Posterior vena cava (tissue), 2 donors: Measurements from ENCODE around the gene CLDN24. TPM values are rescaled to one million over a fixed set of nuclear protein-coding genes. Genes with fewer than 3 reads are reported as not detected.
"Not testable (repeated sequence)": the region's sequence is repeated elsewhere in the genome, so short reads cannot be mapped to it uniquely, and the experiment has no call there.

Source experiments
- DNase-seq: peaks from one replicate; pipeline ENCODE4 v3.0.0-alpha.2; 2020; ENCODE audit warnings: low spot score
- intact Hi-C, 2 donors: fragments of 100-400 bp; cut with DNase I; formaldehyde crosslinking; loops; one replicate each; pipeline versions ENCODE4 v1.14.1 to v1.14.2; 2022 to 2023
- total RNA-seq, 2 donors: library from RNA; stranded (reverse); fragmentation: NEBNext Ultra II Directional; extraction: Animal tissue kit (Norgen Biotek cat#: 25700); gene quantifications; one replicate each; pipeline ENCODE4 v1.2.1, GENCODE V29; 2021
- donor health status: DM: yes; HTN: yes; CAD: no.
- donor health status: DM: yes; HTN: yes; CAD: no.

Gene CLDN24
- total RNA-seq, 2 donors from 2014 or later = not detected

DNA sequence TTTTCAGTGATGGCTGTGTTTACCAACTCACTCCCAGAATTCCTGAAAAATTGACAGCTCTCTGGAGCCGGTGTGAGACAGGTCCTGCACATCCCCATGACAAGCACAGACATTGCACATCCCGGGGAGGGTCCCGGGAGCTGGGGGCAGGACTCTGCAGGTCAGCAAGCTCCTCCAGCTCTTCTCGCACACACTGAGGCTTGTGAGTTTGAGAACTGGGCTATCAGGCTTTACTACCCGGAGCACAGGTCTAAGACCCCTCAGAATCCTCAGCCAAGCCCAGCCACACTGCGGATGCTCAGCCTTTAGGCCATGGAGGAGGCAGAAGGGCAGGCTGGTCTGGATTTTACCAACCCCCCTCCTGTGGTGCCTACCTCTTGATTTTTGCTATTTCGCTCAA, 5.6 kb upstream of the CLDN24 start:
- intact Hi-C loops = no loop called here
- DNase-seq = peak; percentile 34

DNA sequence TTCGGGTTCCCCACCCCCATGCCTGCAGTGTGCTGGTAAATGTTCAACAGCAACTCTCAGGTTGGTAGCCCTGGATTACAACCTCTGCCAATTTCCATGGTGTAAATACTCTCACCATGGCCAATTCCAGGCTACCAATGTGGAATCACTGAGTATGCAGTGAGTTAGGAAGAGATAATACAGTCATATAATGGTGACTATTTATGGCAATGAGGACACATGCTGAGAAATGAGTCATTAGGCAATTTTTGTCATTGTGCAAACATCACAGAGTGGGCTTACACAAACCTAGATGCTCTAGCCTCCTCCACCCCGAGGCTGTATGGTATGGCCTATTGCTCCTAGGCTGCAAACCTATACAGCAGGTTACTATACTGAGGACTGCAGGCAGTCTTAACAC, 4.6 kb upstream of the CLDN24 start:
- DNase-seq = peak; percentile 23
- intact Hi-C loops = no loop called here

DNA sequence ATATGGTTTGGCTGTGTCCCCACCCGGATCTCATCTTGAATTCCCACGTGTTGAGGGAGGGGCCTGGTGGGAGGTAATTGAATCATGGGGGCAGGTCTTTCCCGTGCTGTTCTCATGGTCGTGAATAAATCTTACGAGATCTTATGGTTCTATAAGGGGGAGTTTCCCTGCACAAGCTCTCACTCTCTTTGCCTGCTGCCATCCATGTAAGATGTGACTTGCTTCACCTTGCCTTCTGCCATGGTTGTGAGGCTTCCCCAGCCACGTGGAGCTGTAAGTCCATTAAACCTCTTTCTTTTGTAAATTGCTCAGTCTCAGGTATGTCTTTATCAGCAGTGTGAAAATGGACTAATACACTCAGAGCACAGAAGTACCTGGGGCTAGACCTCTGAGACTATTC, 4.2 kb upstream of the CLDN24 start:
- intact Hi-C loops = not testable (repeated sequence)

DNA sequence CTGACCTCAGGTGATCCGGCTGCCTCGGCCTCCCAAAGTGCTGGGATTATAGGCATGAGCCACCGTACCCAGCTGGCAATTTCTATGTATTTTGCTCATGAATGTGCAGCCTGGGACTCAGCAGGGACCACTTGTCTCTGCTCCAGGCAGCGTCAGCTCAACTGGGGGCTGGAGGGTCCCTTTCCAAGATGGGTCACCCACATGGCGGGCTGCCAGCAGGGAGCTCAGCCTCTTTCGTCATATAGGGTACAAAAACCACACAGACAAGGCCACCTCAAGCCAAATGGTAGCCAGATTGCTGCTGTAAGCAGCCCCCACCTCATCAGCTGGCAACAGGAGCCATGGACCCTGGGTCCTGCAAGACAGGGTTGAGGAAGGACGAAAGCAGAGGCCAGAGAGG, 2.4 kb upstream of the CLDN24 start:
- DNase-seq = peak; percentile 78
- intact Hi-C loops = no loop called here

More for the DNA sequence above, 4.2 kb upstream of the CLDN24 start:
- DNase-seq = peak; percentile 6

DNA sequence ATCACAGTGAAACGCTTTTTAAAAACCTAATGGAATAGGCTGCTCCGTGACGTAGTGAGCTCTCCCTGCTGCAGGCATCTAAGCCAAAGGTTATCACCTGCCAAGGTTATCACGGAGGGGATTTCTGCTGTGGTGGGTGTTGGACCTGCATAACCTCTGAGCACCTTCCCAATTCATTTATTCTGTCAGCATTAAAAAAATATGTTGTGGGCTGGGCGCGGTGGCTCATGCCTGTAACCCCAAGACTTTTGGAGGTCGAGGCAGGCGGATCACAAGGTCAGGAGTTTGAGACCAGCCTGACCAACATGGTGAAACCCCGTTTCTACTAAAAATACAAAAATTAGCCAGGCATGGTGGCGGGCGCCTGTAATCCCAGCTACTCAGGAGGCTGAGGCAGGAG, 1.8 kb upstream of the CLDN24 start:
- intact Hi-C loops = not testable (repeated sequence)
- DNase-seq = peak; percentile 61

DNA sequence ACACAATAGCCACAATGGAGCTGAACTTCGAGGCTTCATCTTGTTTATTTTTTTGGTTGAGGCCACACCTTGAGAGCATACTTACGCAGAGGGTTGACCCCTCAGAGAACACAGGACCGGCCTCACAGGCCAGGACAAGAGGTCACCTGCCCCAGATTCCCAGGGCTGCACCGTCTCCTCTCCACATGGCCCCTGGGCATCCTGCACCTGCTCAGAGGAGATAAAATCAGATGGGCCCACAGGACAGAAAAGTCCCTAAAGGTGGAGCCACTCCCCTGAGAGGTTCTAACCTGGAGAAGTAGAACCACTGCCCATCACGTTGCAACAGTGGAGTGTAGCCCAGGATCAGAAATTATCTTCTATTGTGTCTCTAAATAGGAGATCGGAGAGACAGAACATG, 1.1 kb upstream of the CLDN24 start:
- peak; percentile 40 for DNase-seq
- intact Hi-C loops = no loop called here

DNA sequence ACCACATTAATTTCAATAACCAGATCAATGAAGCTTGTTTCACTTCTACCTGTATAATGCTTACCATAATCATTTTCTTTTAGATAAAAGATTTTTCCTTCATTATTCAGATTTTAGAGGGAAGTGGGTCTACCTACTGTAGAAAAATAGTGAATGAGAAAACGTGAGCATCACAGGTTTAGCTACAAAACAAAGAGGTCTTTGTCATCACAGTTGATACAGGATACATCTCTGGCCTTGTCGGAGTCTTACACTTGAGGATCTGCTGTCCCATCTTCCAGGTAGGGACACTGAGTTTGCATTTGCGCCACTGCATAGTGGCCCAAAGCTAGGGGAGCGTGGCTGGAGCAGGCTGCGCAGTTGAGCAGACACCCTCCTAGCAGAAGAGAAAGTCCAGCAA, 710 bp downstream of the CLDN24 start:
- intact Hi-C loops = loop anchor here in 1 of 2 donors (1.0 kb wide), 1 partner anchor 15 kb away; no protein-coding TSS in a partner anchor
- no peak for DNase-seq

DNA sequence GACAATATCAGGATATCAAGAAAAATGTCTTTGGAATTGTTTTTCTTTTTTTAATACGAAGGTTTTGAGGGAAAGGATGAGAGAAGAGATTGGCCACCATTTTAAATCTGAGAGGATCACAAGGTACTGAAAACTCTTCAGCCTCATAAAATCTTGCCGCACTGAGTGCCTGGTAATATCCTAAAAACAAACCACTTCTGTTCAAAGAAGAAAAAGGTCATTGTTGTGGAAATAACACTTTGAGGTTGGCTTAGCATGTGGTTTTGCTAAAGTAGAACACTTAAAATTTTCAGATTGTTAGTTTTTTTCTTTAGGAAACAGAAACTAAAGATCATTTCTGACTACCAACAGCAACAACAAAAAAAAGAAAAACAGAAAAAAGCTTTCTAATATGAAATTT, 1.1 kb downstream of the CLDN24 start:
- intact Hi-C loops = loop anchor here in 1 of 2 donors (1.0 kb wide), 1 partner anchor 15 kb away; no protein-coding TSS in a partner anchor
- DNase-seq = no peak

DNA sequence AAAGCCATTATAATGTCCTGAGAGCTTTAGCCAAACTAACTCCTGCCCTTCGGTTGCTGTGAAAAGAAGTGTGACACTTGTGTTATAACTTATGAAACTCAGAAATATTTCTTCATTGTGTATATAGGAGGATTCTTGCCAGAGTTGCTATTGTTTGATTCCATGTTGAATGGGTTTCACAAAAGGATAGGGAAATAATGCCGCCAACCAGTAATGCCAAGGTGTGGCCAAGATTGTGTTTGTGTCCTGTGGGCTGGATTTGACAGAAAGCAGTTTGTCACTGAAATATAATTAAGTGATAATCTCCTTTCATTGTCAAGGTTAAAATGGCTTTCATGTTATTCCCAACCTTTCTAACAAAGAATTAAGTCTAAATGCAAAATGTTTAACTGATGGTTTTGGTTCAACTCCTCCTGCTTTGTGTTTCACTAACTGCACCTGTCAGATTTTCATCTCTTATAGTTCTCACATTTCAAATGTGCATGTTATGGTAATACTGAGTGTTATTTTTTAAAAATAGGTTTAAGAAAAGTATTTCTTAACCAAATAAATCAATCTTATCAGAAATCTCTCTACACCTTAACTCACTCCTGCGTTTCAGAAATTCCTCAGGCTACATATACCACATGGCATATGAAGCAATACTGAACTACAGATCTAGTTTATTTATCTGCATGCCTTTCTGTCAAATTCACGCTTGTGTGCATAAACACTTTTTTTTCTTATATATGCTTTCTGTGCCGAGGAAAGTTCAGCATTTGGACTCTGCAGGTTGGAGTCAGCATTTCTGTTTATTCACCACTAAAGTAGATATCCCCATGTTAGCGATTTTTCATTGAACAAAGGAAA, 1.8 kb downstream of the CLDN24 start, which contains the start of gene CLDN22:
CLDN22 (minus strand) TSS at position 66 of the 849 bp plus-strand sequence; CDS start at position 8, 58 bp downstream.
- no peak for DNase-seq
- intact Hi-C loops = loop anchor here in 1 of 2 donors (1.0 kb wide), 1 partner anchor 14 kb away; no protein-coding TSS in a partner anchor

DNA sequence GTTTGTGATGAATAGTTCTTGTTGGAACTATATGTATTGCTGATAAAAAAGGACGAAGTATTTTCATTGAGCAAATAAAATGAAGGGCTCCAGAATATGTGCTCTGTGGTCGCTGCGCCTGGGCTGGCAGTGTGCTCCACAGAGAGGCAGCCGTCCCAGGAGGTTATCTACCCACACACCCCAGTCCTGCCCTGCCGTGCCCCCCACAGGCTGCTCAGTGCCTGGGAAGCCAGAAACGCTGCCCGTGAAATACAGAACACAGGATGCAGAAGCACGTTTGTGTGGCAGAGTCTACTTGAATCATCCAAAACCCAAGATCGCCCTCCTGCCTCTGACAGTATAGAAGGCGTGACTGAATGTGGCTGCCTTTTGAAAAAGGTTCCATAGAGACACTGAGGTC, 3.6 kb downstream of the CLDN24 start:
- peak; percentile 66 for DNase-seq
- intact Hi-C loops = no loop called here

DNA sequence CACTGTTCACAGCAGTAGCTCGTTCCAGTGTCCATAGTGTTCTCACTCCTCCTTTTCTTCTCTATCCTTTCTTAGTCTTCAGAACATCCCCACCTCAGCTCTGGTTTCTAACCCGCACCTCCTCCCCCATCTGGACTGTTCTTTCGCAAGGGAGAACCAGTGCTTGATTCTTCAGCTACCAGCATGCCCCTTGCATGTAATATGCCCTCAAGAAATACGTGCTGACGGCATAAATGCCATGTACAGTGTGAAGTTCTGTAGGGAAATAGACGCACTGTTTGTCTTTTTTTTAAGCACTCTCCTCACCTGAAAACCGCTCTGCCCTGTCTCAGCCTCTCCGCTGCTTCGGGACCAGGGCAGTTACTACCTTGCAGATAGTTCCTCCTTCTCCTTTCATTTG, 7.4 kb downstream of the CLDN24 start:
- intact Hi-C loops = loop anchor here in 1 of 2 donors (1.0 kb wide), 1 partner anchor 28 kb away; no protein-coding TSS in a partner anchor
- DNase-seq = no peak

DNA sequence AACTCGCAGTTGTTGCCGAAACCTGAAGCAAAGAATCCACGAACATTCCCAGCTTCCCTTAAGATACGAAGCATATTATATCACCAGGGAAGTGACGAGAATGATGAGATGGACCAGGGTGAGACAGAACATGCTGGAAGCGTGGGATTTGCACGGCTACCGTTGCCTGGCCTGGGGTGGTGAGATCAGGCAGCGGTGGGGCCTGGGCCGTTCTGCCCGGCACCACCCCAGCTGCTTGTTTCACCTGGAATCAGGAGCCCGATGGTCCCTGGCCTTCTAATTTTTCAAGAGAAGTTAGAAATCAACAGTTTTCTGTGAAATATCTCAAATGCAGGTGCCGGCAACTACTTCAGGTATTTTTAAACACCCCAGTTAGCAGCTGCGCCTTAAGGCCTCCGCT, 7.9 kb downstream of the CLDN24 start:
- DNase-seq = peak; percentile 64

DNA sequence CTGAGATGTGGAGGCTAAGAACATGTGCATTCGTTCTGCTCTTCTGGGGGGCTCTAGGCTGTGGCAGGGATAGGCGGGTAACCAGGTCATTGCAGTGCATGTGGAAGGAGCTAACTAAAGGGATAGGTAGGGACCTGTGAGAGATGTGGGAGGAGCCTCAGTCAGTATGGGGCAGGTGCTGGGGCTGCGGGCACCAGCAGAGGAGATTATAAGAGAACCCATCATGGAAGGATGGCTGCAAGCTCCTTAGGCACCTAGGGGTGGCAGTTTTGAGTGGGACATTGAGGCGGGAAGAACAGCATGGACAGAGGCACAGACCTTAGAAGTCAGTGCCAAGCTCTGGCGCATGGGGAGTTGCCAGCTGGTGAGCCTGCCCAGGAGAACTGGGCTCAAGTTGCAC, 9.4 kb downstream of the CLDN24 start:
- intact Hi-C loops = no loop called here
- no peak for DNase-seq

More for the DNA sequence above, 7.9 kb downstream of the CLDN24 start:
- intact Hi-C loops = no loop called here

DNA sequence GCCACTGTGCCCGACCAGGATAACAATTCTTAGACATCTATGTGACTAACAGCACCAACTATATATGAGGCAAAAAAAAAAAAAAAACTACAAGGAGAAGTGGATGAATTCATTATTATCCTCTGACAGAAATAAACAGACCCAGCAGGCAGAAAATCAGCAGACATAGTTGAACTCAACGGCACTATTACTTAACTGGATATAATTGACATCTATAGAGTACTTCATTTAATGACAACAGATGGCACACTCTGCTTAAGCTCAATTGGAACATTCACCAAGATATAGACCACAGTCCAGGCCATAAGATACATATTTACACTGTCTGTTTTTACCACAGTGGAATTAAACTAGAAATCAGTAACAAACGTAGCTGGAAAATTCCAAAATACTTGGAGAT, 15.4 kb downstream of the CLDN24 start:
- no peak for DNase-seq
- intact Hi-C loops = loop anchor here in 1 of 2 donors (1.0 kb wide), 1 partner anchor 14 kb away; no protein-coding TSS in a partner anchor

DNA sequence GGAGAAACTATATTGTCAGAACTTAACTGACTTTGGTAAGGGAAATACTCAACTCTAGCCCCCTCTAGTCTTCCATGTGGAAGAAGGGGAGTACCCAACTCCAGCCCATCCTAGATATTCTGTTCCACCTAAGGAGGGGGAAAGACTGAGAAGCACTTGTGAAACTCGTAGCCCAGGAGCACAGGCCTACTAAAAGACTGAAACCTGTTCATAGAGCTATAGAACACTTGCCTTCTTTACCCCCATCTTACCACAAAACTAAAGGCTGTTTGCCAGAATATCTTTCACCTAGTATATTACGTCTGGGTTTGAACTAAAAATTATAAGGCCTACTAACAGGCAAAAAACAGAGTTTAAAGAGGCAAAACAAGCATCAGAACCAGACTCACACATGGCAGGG, 17.7 kb downstream of the CLDN24 start:
- no peak for DNase-seq
- intact Hi-C loops = no loop called here

DNA sequence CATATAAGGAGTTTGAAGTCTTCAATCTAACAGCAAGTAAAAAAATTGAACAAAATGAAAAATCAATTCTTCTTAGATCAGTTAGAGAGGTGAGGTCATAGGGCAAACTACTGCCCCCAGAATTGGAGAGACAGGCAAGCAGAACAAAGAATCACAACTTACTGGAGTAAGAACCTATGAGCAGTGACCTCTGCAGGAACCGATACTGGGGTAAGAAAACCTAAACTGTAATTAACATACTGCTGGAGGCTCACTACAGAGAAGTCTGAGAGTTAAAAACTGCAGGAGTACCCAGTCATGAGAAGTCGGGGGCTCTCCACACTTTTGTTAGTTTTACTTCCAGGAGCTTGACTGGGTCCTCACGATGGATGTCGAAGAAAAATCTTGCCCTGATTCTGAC, 18.2 kb downstream of the CLDN24 start:
- intact Hi-C loops = no loop called here
- DNase-seq = no peak

DNA sequence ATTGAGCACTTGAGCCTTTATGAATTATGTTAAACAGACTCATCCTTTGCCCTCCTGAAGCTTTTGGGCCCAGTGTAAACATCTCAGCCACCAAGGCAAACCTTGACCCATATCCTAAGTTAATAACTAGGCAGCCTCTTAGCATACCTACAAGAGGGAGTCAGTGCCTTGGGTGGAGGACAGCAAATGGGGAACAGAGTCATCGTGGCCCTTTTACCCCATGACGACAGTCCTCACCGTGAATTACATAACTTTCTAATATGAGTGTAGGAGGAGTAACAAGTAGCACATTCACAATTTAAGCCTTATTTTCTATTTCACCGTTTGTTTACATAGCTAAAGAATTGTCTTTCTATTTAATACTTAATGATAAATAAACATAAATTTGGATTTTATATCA, 18.9 kb downstream of the CLDN24 start:
- intact Hi-C loops = no loop called here
- DNase-seq = no peak

DNA sequence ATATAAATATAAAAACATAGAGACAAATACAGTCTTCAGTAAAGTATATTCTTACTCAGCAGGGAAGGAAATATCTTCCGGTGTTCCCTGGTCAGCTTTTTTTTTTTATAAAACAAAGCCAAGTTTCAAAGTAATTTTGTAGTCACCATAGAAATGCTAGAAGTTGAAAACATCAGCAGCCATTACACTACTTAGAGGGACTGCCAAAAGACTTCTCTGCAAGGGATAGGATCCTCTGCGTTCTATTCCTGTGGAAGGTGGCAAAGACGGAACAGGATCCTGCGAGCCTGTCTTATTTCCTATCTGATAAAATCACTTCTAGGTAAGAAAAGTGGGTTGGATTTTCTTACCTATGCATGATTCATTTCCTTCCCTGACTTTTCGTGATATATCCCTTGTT, 21.6 kb downstream of the CLDN24 start:
- intact Hi-C loops = no loop called here
- no peak for DNase-seq

DNA sequence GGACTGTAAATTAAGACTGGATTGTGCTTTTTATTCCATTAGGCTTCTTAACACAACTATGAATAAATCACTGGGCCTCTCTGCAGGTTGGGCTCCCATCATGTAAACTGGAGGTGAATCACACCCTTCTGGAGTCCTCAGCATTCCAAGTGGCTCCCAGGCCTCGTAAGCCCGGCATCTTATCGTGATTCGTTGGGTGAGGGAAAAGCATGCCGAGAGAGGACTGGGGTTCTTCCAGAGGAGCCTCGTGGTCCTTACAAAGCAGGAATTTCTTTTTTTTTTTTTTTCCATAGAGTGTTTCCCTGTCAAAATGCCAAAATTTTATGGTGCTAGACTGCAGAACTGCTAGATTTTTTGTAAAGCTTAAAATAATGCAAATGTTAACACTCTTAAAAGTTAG, 22.2 kb downstream of the CLDN24 start:
- DNase-seq = no peak

DNA sequence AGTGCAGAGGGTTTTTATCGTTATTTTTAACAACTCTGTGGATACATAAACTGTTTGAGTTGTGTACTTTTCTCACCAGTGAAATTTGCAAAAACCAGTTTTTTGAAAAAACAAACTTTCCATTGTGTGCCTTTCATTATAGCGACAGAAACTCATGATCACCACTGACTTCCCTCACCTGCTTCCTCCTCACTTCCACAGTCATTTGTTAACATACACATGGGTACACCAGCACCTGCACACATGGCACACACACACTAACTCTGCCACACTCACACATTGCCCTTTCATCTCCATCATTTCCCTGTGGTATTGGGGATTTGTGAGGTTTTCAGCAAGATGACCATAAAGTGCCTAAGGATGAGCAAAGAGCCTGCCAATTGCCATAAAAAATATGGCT, 22.8 kb downstream of the CLDN24 start:
- intact Hi-C loops = loop anchor here in 1 of 2 donors (10.0 kb wide), 1 partner anchor 725 kb away; no protein-coding TSS in a partner anchor
- DNase-seq = no peak

More for the DNA sequence above, 22.2 kb downstream of the CLDN24 start:
- intact Hi-C loops = no loop called here

DNA sequence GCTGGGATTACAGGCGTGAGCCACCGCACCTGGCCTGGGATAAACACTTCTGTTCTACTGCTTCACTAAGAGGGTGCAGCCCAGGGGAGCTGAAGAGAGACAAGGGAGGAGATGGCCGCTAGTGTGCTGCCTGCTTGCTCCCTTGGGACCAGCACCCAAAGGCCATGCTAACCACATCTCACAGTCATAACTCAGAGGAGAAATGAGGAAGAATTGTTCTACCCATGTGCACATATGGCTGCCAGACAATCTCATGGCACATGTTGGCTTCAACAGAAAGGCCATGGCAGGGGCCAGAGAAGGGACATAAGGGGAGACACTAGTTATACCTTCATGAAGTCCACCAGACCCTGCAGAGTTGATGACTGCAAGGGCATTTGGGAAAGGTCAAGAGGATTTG, 24.6 kb downstream of the CLDN24 start:
- intact Hi-C loops = loop anchor here in 1 of 2 donors (10.0 kb wide), 1 partner anchor 727 kb away; no protein-coding TSS in a partner anchor

More for the DNA sequence above, 24.6 kb downstream of the CLDN24 start:
- no peak for DNase-seq
